ENCODE measurements around the gene MAPRE2.

DNA sequence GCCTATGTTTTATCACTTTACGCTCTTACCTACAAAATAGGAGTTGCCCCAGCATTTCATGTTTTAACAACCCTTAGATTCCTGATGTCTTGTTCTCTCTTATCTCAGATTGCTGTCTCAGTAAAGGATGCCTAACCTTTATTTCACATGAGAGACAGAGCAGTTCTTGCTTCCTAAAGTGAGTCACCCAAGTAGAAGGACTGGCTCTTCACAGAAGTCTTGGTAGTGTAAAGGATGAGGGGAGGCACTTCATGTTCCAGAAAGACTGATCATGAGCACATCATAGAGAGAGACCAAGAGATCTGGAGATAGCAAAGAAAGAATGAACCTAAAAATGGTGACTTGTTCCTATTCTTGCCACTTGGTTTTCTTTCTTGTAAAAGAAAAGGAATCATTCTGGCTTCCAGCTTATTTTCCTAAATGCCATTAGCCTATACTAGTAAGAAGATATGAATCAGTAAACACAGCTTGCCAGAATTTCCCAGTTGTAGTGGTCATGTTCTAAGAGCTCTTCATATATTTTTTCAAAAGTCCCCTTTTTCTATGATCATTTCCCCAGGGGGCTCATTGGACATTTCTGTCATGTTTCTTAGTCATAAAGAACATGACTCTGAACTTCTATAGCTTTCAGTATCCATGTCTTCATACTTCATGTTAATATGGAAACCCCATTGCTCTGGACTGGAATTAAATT lies 54.9 kb downstream of the MAPRE2 start:
- TF ChIP-seq POLR2A (IDR thresholded peaks at IDR 0.05) (no peak), CTCF (IDR thresholded peaks at IDR 0.05) (no peak), POLR2AphosphoS5 (IDR thresholded peaks at IDR 0.05) (no peak)
